GM12878 (cell line): ENCODE measurements around the gene LRRC70. TPM values are rescaled to one million over a fixed set of nuclear protein-coding genes. Genes with fewer than 3 reads are reported as not detected.
A peak's percentile ranks its signal among the peaks of the same experiment; 100 is the strongest.

Experiments
- ATAC-seq: fragments of 200-7000 bp; cut with Tn5 transposase; 3 replicates; pipeline ENCODE4 v1.9.1; 2020; ENCODE audit warnings: mild to moderate bottlenecking, moderate library complexity
- BruUV-seq: library from RNA; stranded (reverse); fragments of 400-500 nt; replicated peaks from 2 replicates; lab custom pipeline; 2021; lab: Mats Ljungman, UMichigan
- CTCF ChIA-PET: fragments of 300-600 bp; sonication (Branson Sonifier 250); formaldehyde crosslinking; extraction: SDS; loops from one replicate; lab custom pipeline; 2021; ENCODE audit warnings: inconsistent platforms; lab: Yijun Ruan, JAX
- POLR2A ChIA-PET: fragments of 350-600 bp; formaldehyde crosslinking; extraction: SDS; loops from one replicate; lab custom pipeline; 2021; ENCODE audit warnings: inconsistent platforms; lab: Charles Lee
- RAD21 ChIA-PET: fragments of 300-600 bp; sonication (Branson Sonifier 250); formaldehyde crosslinking; loops from one replicate; lab custom pipeline; 2023; ENCODE audit warnings: antibody characterized with exemption; ENCODE audit not compliant: unreplicated experiment; lab: Charles Lee
- SMC1A ChIA-PET: fragments of 300-600 bp; sonication (Branson Sonifier 250); formaldehyde crosslinking; loops from one replicate; lab custom pipeline; 2023; ENCODE audit not compliant: unreplicated experiment, uncharacterized antibody; lab: Charles Lee
- DNase-seq: peaks from one replicate; pipeline ENCODE4 v3.0.0-alpha.2; 2011; ENCODE audit warnings: low read depth, low spot score
- FAIRE-seq: peaks from 3 replicates; lab custom pipeline; 2011; peaks lifted over from hg19 to GRCh38; lab: Jason Lieb, UNC
- H2AFZ ChIP-seq: 2 replicates; pipeline ENCODE4 v1.6.0; 2011; ENCODE audit warnings: low read depth, low read length, control low read depth; ENCODE audit not compliant: control insufficient read depth
- H3K27ac ChIP-seq: 2 replicates; pipeline ENCODE4 v1.5.1; 2011; ENCODE audit warnings: control low read depth; ENCODE audit not compliant: control insufficient read depth, insufficient read depth
- H3K27me3 ChIP-seq, 2 experiments: replicated peaks in 1 of 2; 2 replicates each; pipeline versions ENCODE4 v1.6.0 to v1.6.1; 2011; ENCODE audit warnings: low read length in 1 of 2; ENCODE audit not compliant: control insufficient read depth in 2 of 2, insufficient read depth in 2 of 2
- H3K36me3 ChIP-seq, 2 experiments: 2 replicates each; pipeline ENCODE4 v1.5.1; 2011; ENCODE audit warnings: low read length in 1 of 2; ENCODE audit not compliant: control insufficient read depth in 2 of 2, insufficient read depth in 2 of 2
- H3K4me1 ChIP-seq: 2 replicates; pipeline ENCODE4 v1.6.1; 2011; ENCODE audit warnings: mild to moderate bottlenecking, low read length, moderate library complexity, mixed read lengths; ENCODE audit not compliant: control insufficient read depth, insufficient read depth
- H3K4me2 ChIP-seq: 2 replicates; pipeline ENCODE4 v1.6.0; 2011; ENCODE audit warnings: control low read depth; ENCODE audit not compliant: control insufficient read depth, insufficient read depth
- H3K4me3 ChIP-seq: fragments of 200-600 bp; sonication (generic); 2 replicates; pipeline ENCODE4 v1.5.1; 2016
- H3K79me2 ChIP-seq: 2 replicates; pipeline ENCODE4 v1.6.0; 2011; ENCODE audit warnings: low read length; ENCODE audit not compliant: control insufficient read depth, insufficient read depth
- H3K9ac ChIP-seq: 2 replicates; pipeline ENCODE4 v1.8.0; 2011; ENCODE audit warnings: low read length, control low read depth, mixed read lengths; ENCODE audit not compliant: control insufficient read depth, insufficient read depth
- H3K9me3 ChIP-seq: replicated peaks from 3 replicates; pipeline ENCODE4 v1.5.1; 2011; ENCODE audit warnings: mild to moderate bottlenecking, low read length; ENCODE audit not compliant: control insufficient read depth, insufficient read depth
- H4K20me1 ChIP-seq: 2 replicates; pipeline ENCODE4 v1.6.0; 2011; ENCODE audit not compliant: control insufficient read depth, insufficient read depth
- BCL11A ChIP-seq: IDR thresholded peaks from 2 replicates; pipeline ENCODE4 v1.6.1; 2011; ENCODE audit warnings: low read depth, low read length
- JUNB ChIP-seq: IDR thresholded peaks from 2 replicates; pipeline ENCODE4 v1.6.1; 2016; ENCODE audit warnings: antibody characterized with exemption, mild to moderate bottlenecking
- KAT2A ChIP-seq: conservative IDR thresholded peaks from 2 replicates; pipeline ENCODE4 v1.6.1; 2011; ENCODE audit warnings: low read depth, low read length; ENCODE audit not compliant: control insufficient read depth
- MEF2B ChIP-seq: fragments of 450-650 bp; IDR thresholded peaks from 2 replicates; pipeline ENCODE4 v1.6.1; 2018; ENCODE audit warnings: mild to moderate bottlenecking, moderate library complexity; ENCODE audit not compliant: partially characterized antibody, poor library complexity, severe bottlenecking
- PBX3 ChIP-seq: IDR thresholded peaks from 2 replicates; pipeline ENCODE4 v1.6.1; 2011; ENCODE audit warnings: mild to moderate bottlenecking, low read depth, low read length, moderate library complexity; ENCODE audit not compliant: insufficient replicate concordance
- RAD51 ChIP-seq: fragments of 450-650 bp; IDR thresholded peaks from 2 replicates; pipeline ENCODE4 v1.6.1; 2016; ENCODE audit warnings: moderate library complexity, mild to moderate bottlenecking, inconsistent platforms
- SREBF2 ChIP-seq: IDR thresholded peaks from 2 replicates; pipeline ENCODE4 v1.6.1; 2012; ENCODE audit warnings: mild to moderate bottlenecking, low read length
- WGBS: methylation state at CpG from one replicate; pipeline ENCODE4 v1.1.6; 2016; ENCODE audit warnings: low lambda C conversion rate; ENCODE audit not compliant: insufficient replicate concordance, insufficient coverage; ENCODE audit errors: missing lambda C conversion rate; 5-methylcytosine and 5-hydroxymethylcytosine counted together
- in situ Hi-C: fragments of 300-500 bp; cut with MboI; formaldehyde crosslinking; loops from 9 replicates; pipeline ENCODE4 v1.14.3; 2018; ENCODE audit warnings: mixed read lengths
- intact Hi-C: fragments of 100-400 bp; cut with micrococcal nuclease; formaldehyde crosslinking; loops from one replicate; pipeline ENCODE4 v1.14.2; 2022; ENCODE audit not compliant: unreplicated experiment
- polyA plus RNA-seq, 11 experiments: library from polyadenylated mRNA; depleted of rRNA in 4 of 11; unstranded in 6 of 11; stranded (reverse) in 5 of 11; fragments of >200 nt; fragmentation: Nextera tagmentation in 4 of 11; fragmentation: Illumina TruSeq in 1 of 11; extraction: Ambion mirVana in 4 of 11; extraction: Trizol in 1 of 11; gene quantifications; 1 replicate in 1 of 11; 2 replicates in 10 of 11; pipeline versions ENCODE4 v1.2.1 to v1.2.3, GENCODE V29; 2011 to 2016; ENCODE audit warnings: inconsistent platforms in 2 of 11, missing spikeins in 2 of 11, low read depth in 1 of 11
- total RNA-seq, 4 experiments: library from RNA; depleted of rRNA in 3 of 4; stranded (reverse); fragments of >200 nt in 3 of 4; fragmentation: Illumina TruSeq in 1 of 4; extraction: Trizol in 1 of 4; gene quantifications; 2 replicates each; pipeline versions ENCODE4 v1.2.1 to v1.2.3, GENCODE V29; 2013 to 2021
- TF ChIP-seq, protein P1 (sequence below): fragments of 150-350 bp; IDR thresholded peaks from 2 replicates; pipeline ENCODE4 v1.6.1; 2016; ENCODE audit warnings: low read depth, low read length

LRRC70 gene
- total and polyA plus RNA-seq, 10 of the 15 experiments (the other 5 are each of a cell fraction or from before 2014, with no cell fraction given) = 0.35 to 1.5 (median 0.84) TPM

DNA sequence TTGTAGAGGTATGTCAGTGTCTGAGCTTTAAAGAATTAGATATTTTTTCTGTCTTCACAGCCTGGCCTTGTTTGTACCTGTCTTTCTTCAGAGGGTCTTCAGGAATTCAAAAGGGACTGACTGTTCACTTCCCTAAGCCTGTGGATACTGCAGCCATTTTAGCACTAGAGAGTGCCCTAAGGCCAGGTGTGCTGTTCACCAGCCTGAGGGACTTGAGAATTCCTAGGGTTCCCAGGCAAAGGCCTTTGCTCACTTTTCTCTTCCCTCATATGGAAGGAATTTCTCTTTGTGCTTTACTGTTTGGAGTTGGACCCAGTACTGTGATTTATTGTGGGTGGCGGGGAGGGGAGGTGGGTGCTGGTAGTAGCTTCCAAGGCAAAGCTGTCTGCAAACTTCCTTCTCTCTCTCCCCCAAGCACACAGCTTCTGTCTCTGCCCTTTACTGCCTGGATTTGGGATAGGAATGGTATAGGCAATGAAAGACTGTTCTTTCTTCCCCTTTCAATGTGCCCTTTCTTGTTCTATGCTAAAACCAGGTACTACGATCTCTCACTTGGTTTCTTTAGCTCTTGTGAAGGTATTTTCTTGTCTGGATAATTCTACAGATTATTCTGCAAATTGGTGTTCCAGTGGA is 9.7 kb upstream of the LRRC70 start (continued):
- TF ChIP-seq MEF2B (no peak), BCL11A (no peak), PBX3 (no peak), KAT2A (no peak)
- TF ChIP-seq, protein P1, sequence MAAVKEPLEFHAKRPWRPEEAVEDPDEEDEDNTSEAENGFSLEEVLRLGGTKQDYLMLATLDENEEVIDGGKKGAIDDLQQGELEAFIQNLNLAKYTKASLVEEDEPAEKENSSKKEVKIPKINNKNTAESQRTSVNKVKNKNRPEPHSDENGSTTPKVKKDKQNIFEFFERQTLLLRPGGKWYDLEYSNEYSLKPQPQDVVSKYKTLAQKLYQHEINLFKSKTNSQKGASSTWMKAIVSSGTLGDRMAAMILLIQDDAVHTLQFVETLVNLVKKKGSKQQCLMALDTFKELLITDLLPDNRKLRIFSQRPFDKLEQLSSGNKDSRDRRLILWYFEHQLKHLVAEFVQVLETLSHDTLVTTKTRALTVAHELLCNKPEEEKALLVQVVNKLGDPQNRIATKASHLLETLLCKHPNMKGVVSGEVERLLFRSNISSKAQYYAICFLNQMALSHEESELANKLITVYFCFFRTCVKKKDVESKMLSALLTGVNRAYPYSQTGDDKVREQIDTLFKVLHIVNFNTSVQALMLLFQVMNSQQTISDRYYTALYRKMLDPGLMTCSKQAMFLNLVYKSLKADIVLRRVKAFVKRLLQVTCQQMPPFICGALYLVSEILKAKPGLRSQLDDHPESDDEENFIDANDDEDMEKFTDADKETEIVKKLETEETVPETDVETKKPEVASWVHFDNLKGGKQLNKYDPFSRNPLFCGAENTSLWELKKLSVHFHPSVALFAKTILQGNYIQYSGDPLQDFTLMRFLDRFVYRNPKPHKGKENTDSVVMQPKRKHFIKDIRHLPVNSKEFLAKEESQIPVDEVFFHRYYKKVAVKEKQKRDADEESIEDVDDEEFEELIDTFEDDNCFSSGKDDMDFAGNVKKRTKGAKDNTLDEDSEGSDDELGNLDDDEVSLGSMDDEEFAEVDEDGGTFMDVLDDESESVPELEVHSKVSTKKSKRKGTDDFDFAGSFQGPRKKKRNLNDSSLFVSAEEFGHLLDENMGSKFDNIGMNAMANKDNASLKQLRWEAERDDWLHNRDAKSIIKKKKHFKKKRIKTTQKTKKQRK = no peak

GRCh38 chr5:62569470-62569869 is 9.1 kb upstream of the LRRC70 start:
- Histone ChIP-seq H3K4me3 (no peak overlapping the region), H3K27me3 (no peaks in the 10 kb centered on the region), H3K9me3 (peaks cover 4% of the 10 kb centered on the region; the same call in 2 of the 3 replicates), H3K4me1 (peaks cover 4% of the 10 kb centered on the region), H4K20me1 (no peaks in the 10 kb centered on the region), H3K79me2 (no peaks in the 10 kb centered on the region), H2AFZ (no peak overlapping the region), H3K27ac (no peak overlapping the region), H3K9ac (no peak overlapping the region), H3K36me3 (no peaks in the 10 kb centered on the region), H3K4me2 (no peak overlapping the region)
- BruUV-seq = no TSS peak
- SMC1A ChIA-PET = interaction anchor here (0.7 to 3.6 kb wide), 3 partner anchors 9 to 86 kb away, joined by 3 to 20 read pairs (median 19); partner anchors contain the start of gene LRRC70
- ATAC-seq (peak; percentile 21; the same call in 1 of the 3 replicates), FAIRE-seq (no peak), DNase-seq (no peak)
- RAD21 ChIA-PET = interaction anchor here (1.1 kb wide), 1 partner anchor 9 kb away, joined by 5 read pairs; the partner anchor contains the start of gene LRRC70
- intact Hi-C loops (no loop called here), in situ Hi-C loops (no loop called here)
- POLR2A ChIA-PET = no interaction called here
- CTCF ChIA-PET = interaction anchor here (1.3 kb wide), 1 partner anchor 12 kb away, joined by 4 read pairs; no protein-coding TSS in a partner anchor
- WGBS = 45% methylated on average over 1 of the region's 1 CpG
- TF ChIP-seq SREBF2 (no peak), JUNB (peak; percentile 61), RAD51 (no peak)
